IMR-90 (cell line): ENCODE data around the gene INPP5B. TPM values are rescaled to one million over a fixed set of nuclear protein-coding genes. Genes with fewer than 3 reads are reported as not detected.

Source experiments
- ATAC-seq: fragments of 200-7000 bp; cut with Tn5 transposase; 2 replicates; pipeline ENCODE4 v1.9.1; 2020; ENCODE audit warnings: low read depth, mild to moderate bottlenecking, moderate library complexity
- BruUV-seq: library from RNA; stranded (reverse); fragments of 400-500 nt; replicated peaks from 2 replicates; lab custom pipeline; 2021; lab: Mats Ljungman, UMichigan
- CTCF ChIA-PET: fragments of 300-600 bp; formaldehyde crosslinking; extraction: SDS; loops from one replicate; lab custom pipeline; 2021; ENCODE audit warnings: antibody characterized with exemption; lab: Yijun Ruan, JAX
- POLR2A ChIA-PET: fragments of 300-600 bp; sonication (Branson Sonifier 250); formaldehyde crosslinking; loops from one replicate; lab custom pipeline; 2022; ENCODE audit warnings: antibody characterized with exemption; ENCODE audit not compliant: unreplicated experiment; lab: Charles Lee
- DNase-seq: peaks from one replicate; pipeline ENCODE4 v3.0.0; 2013
- H2AFZ ChIP-seq: replicated peaks from 2 replicates; pipeline ENCODE3; 2013; ENCODE audit warnings: low read length, mild to moderate bottlenecking; ENCODE audit not compliant: poor library complexity
- H2AK5ac ChIP-seq: 2 replicates; pipeline ENCODE4 v1.6.1; 2013; ENCODE audit warnings: low read depth, low read length, inconsistent platforms
- H2AK9ac ChIP-seq: replicated peaks from 2 replicates; pipeline ENCODE3; 2013; ENCODE audit warnings: mild to moderate bottlenecking, low read depth, low read length, moderate library complexity; ENCODE audit not compliant: poor library complexity
- H2BK120ac ChIP-seq: 2 replicates; pipeline ENCODE4 v1.6.1; 2013; ENCODE audit warnings: low read depth, low read length, inconsistent platforms
- H2BK15ac ChIP-seq: 3 replicates; pipeline ENCODE4 v1.6.1; 2013; ENCODE audit warnings: low read depth, low read length, inconsistent platforms
- H2BK20ac ChIP-seq: 2 replicates; pipeline ENCODE4 v1.6.1; 2013; ENCODE audit warnings: low read depth, mild to moderate bottlenecking, inconsistent platforms, low read length, moderate library complexity
- H2BK5ac ChIP-seq: 2 replicates; pipeline ENCODE4 v1.6.1; 2013; ENCODE audit warnings: mild to moderate bottlenecking, low read depth, low read length, inconsistent platforms; ENCODE audit not compliant: poor library complexity, severe bottlenecking
- H3K14ac ChIP-seq: replicated peaks from 2 replicates; pipeline ENCODE4 v1.6.1; 2013; ENCODE audit warnings: low read depth, low read length, inconsistent platforms
- H3K18ac ChIP-seq: 2 replicates; pipeline ENCODE4 v1.6.1; 2013; ENCODE audit warnings: low read depth, low read length, control low read depth
- H3K23ac ChIP-seq: 2 replicates; pipeline ENCODE4 v1.6.1; 2013; ENCODE audit warnings: low read depth, low read length, inconsistent platforms
- H3K27ac ChIP-seq: 2 replicates; pipeline ENCODE4 v1.5.1; 2013; ENCODE audit warnings: mild to moderate bottlenecking, control low read depth, low read length; ENCODE audit not compliant: insufficient read depth
- H3K27me3 ChIP-seq: 2 replicates; pipeline ENCODE4 v1.6.1; 2013; ENCODE audit warnings: low read length; ENCODE audit not compliant: control insufficient read depth, insufficient read depth
- H3K36me3 ChIP-seq: 2 replicates; pipeline ENCODE4 v1.6.1; 2013; ENCODE audit warnings: low read length, mixed read lengths; ENCODE audit not compliant: control insufficient read depth, insufficient read depth
- H3K4ac ChIP-seq: 2 replicates; pipeline ENCODE4 v1.6.1; 2013; ENCODE audit warnings: low read depth, low read length, inconsistent platforms
- H3K4me1 ChIP-seq: 2 replicates; pipeline ENCODE4 v1.6.1; 2013; ENCODE audit warnings: low read length, mixed read lengths; ENCODE audit not compliant: control insufficient read depth, insufficient read depth
- H3K4me2 ChIP-seq: 2 replicates; pipeline ENCODE4 v1.6.1; 2013; ENCODE audit warnings: low read depth, mild to moderate bottlenecking, control low read depth, low read length, moderate library complexity
- H3K4me3 ChIP-seq: 2 replicates; pipeline ENCODE4 v1.5.1; 2013; ENCODE audit warnings: low read depth, mild to moderate bottlenecking, control low read depth, low read length, moderate library complexity; ENCODE audit not compliant: insufficient read depth
- H3K56ac ChIP-seq: 2 replicates; pipeline ENCODE4 v1.6.1; 2013; ENCODE audit warnings: low read length, inconsistent platforms; ENCODE audit not compliant: insufficient read depth; ENCODE audit errors: extremely low read depth
- H3K79me1 ChIP-seq, 2 experiments: 2 replicates each; pipeline ENCODE4 v1.6.1; 2013; ENCODE audit warnings: low read length in 2 of 2, inconsistent platforms in 1 of 2, low read depth in 1 of 2
- H3K9ac ChIP-seq: 2 replicates; pipeline ENCODE4 v1.6.1; 2013; ENCODE audit warnings: low read depth, low read length, control low read depth
- H3K9me1 ChIP-seq: 2 replicates; pipeline ENCODE4 v1.6.1; 2013; ENCODE audit warnings: low read length, inconsistent platforms; ENCODE audit not compliant: insufficient read depth
- H3K9me3 ChIP-seq: 2 replicates; pipeline ENCODE4 v1.6.1; 2013; ENCODE audit warnings: low read length; ENCODE audit not compliant: control insufficient read depth, insufficient read depth
- H4K20me1 ChIP-seq: 2 replicates; pipeline ENCODE4 v1.6.1; 2013; ENCODE audit warnings: low read length, inconsistent platforms; ENCODE audit not compliant: insufficient read depth
- H4K5ac ChIP-seq: 2 replicates; pipeline ENCODE4 v1.6.1; 2013; ENCODE audit warnings: mild to moderate bottlenecking, low read depth, low read length, control low read depth
- H4K8ac ChIP-seq, 2 experiments: 2 replicates each; pipeline ENCODE4 v1.6.1; 2013; ENCODE audit warnings: low read depth in 2 of 2, low read length in 2 of 2, control low read depth in 1 of 2, inconsistent platforms in 1 of 2
- H4K91ac ChIP-seq: 2 replicates; pipeline ENCODE4 v1.6.1; 2013; ENCODE audit warnings: low read depth, low read length, inconsistent platforms; ENCODE audit not compliant: insufficient read depth
- BHLHE40 ChIP-seq: fragments of 150-350 bp; IDR thresholded peaks from 2 replicates; pipeline ENCODE4 v1.6.1; 2016; ENCODE audit warnings: mild to moderate bottlenecking, low read depth, low read length
- CEBPB ChIP-seq: IDR thresholded peaks from 2 replicates; pipeline ENCODE4 v1.6.1; 2012; ENCODE audit warnings: low read depth, low read length, improper control_type of control experiment
- CHD1 ChIP-seq: IDR thresholded peaks from 2 replicates; pipeline ENCODE4 v1.6.1; 2012; ENCODE audit warnings: low read depth, low read length, improper control_type of control experiment
- ELK1 ChIP-seq: fragments of 150-350 bp; IDR thresholded peaks from 2 replicates; pipeline ENCODE4 v1.6.1; 2016; ENCODE audit warnings: low read depth, mild to moderate bottlenecking, low read length, moderate library complexity, borderline replicate concordance
- FOS ChIP-seq: fragments of 150-350 bp; IDR thresholded peaks from 2 replicates; pipeline ENCODE4 v1.6.1; 2016; ENCODE audit warnings: low read depth, low read length
- MAFK ChIP-seq: IDR thresholded peaks from 2 replicates; pipeline ENCODE4 v1.6.1; 2012; ENCODE audit warnings: low read depth, low read length, improper control_type of control experiment
- MAZ ChIP-seq: IDR thresholded peaks from 2 replicates; pipeline ENCODE4 v1.6.1; 2012; ENCODE audit warnings: low read depth, mild to moderate bottlenecking, low read length, improper control_type of control experiment, moderate library complexity, borderline replicate concordance
- MXI1 ChIP-seq: IDR thresholded peaks from 2 replicates; pipeline ENCODE4 v1.6.1; 2012; ENCODE audit warnings: low read depth, mild to moderate bottlenecking, low read length, moderate library complexity, borderline replicate concordance
- NFE2L2 ChIP-seq: fragments of 150-350 bp; IDR thresholded peaks from 2 replicates; pipeline ENCODE4 v1.6.1; 2016; ENCODE audit warnings: low read depth, mild to moderate bottlenecking, low read length
- POLR2A ChIP-seq: IDR thresholded peaks from 2 replicates; pipeline ENCODE4 v1.6.1; 2012; ENCODE audit warnings: mild to moderate bottlenecking, low read depth, low read length
- RAD21 ChIP-seq: IDR thresholded peaks from 2 replicates; pipeline ENCODE4 v1.6.1; 2012; ENCODE audit warnings: low read length, improper control_type of control experiment
- RCOR1 ChIP-seq: IDR thresholded peaks from 2 replicates; pipeline ENCODE4 v1.6.1; 2012; ENCODE audit warnings: mild to moderate bottlenecking, low read length, improper control_type of control experiment; ENCODE audit not compliant: insufficient replicate concordance
- RFX5 ChIP-seq: IDR thresholded peaks from 2 replicates; pipeline ENCODE4 v1.8.0; 2012; ENCODE audit warnings: low read depth, mild to moderate bottlenecking, low read length, moderate library complexity
- SMC3 ChIP-seq: fragments of 150-350 bp; IDR thresholded peaks from 2 replicates; pipeline ENCODE4 v1.6.1; 2016; ENCODE audit warnings: low read depth, mild to moderate bottlenecking, antibody characterized with exemption, low read length, moderate library complexity
- WGBS, 2 experiments: methylation state at CpG; one replicate each; pipeline versions ENCODE4 v1.1.5 to v1.1.7; 2013; ENCODE audit warnings: missing lambda C conversion rate in 2 of 2; ENCODE audit not compliant: insufficient read length in 1 of 2; ENCODE audit errors: extremely low coverage in 2 of 2; 5-methylcytosine and 5-hydroxymethylcytosine counted together
- dilution Hi-C: fragments of 300-500 bp; cut with HindIII; formaldehyde crosslinking; loops from one replicate; pipeline ENCODE4 v1.14.3; 2018; ENCODE audit warnings: low sequenced_read_pairs; ENCODE audit not compliant: unreplicated experiment
- in situ Hi-C: fragments of 300-500 bp; cut with MboI; formaldehyde crosslinking; loops from 3 replicates; pipeline ENCODE4 v1.14.3; 2019; ENCODE audit warnings: low sequenced_read_pairs, inconsistent platforms, mixed read lengths
- intact Hi-C: fragments of 100-400 bp; cut with micrococcal nuclease; formaldehyde crosslinking; loops from 2 replicates; pipeline ENCODE4 v1.10.0; 2022
- polyA plus RNA-seq, 3 experiments: library from polyadenylated mRNA; depleted of rRNA; stranded (reverse); fragments of >200 nt; gene quantifications; 2 replicates each; pipeline ENCODE4 v1.2.3, GENCODE V29; 2012; ENCODE audit warnings: low replicate concordance in 1 of 3
- total RNA-seq: library from RNA; depleted of rRNA; stranded (reverse); fragments of >200 nt; gene quantifications from 2 replicates; pipeline ENCODE4 v1.2.3, GENCODE V29; 2012
- TF ChIP-seq, protein P1 (sequence below): conservative IDR thresholded peaks from 2 replicates; pipeline ENCODE4 v1.5.1; 2012; ENCODE audit warnings: mild to moderate bottlenecking, low read depth, low read length, improper control_type of control experiment
- TF ChIP-seq, protein P2 (sequence below): fragments of 150-350 bp; IDR thresholded peaks from 2 replicates; pipeline ENCODE4 v1.6.1; 2017; ENCODE audit warnings: mild to moderate bottlenecking, antibody characterized with exemption, low read length, low read depth

The INPP5B gene
- total and polyA plus RNA-seq, 2 of the 4 experiments (the other 2 are of a cell fraction), result 9.4 to 20.4 TPM

DNA sequence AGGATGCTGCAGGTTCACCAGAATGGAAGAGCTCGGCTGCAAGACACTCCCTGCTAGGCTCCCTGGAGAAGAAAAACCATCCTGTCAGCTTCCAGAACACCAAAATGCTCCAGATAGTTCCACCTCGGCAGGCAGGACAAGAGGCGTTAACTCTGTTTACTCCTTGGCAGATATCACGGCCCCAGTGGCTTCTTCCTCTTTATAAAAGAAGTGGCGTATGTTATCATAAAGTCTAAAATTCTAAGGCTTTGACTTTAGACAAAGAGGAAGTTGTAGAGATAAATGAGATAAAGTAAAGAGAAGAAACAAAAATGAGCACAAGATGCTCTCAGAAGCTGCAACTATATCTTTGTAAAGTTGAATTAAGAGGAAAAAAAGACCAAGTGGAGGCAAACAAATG lies 63.2 kb downstream of the INPP5B start:
- DNase-seq (no peak), ATAC-seq (no peak)
- dilution Hi-C loops, result no loop called here
- no peak overlapping the region for H2BK5ac ChIP-seq
- ChIA-PET POLR2A (no interaction called here), CTCF (no interaction called here)
- H3K9me3 ChIP-seq, result no peaks in the 10 kb centered on the region
- TF ChIP-seq MXI1 (no peak), MAZ (no peak), RAD21 (no peak), ELK1 (no peak), NFE2L2 (no peak), RCOR1 (no peak), RFX5 (no peak), SMC3 (no peak), CHD1 (no peak), MAFK (no peak), POLR2A (no peak), FOS (no peak), BHLHE40 (no peak), CEBPB (no peak)
- TF ChIP-seq, protein P1, sequence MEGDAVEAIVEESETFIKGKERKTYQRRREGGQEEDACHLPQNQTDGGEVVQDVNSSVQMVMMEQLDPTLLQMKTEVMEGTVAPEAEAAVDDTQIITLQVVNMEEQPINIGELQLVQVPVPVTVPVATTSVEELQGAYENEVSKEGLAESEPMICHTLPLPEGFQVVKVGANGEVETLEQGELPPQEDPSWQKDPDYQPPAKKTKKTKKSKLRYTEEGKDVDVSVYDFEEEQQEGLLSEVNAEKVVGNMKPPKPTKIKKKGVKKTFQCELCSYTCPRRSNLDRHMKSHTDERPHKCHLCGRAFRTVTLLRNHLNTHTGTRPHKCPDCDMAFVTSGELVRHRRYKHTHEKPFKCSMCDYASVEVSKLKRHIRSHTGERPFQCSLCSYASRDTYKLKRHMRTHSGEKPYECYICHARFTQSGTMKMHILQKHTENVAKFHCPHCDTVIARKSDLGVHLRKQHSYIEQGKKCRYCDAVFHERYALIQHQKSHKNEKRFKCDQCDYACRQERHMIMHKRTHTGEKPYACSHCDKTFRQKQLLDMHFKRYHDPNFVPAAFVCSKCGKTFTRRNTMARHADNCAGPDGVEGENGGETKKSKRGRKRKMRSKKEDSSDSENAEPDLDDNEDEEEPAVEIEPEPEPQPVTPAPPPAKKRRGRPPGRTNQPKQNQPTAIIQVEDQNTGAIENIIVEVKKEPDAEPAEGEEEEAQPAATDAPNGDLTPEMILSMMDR, result no peak
- TF ChIP-seq, protein P2, sequence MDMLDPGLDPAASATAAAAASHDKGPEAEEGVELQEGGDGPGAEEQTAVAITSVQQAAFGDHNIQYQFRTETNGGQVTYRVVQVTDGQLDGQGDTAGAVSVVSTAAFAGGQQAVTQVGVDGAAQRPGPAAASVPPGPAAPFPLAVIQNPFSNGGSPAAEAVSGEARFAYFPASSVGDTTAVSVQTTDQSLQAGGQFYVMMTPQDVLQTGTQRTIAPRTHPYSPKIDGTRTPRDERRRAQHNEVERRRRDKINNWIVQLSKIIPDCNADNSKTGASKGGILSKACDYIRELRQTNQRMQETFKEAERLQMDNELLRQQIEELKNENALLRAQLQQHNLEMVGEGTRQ, result no peak
- no peaks in the 10 kb centered on the region for H3K9me1 ChIP-seq
- no peak overlapping the region for H4K8ac ChIP-seq
- H2BK15ac ChIP-seq, result no peak overlapping the region
- H3K4me3 ChIP-seq, result no peak overlapping the region
- H3K56ac ChIP-seq, result no peak overlapping the region
- no peak overlapping the region for H4K91ac ChIP-seq
- H3K4me2 ChIP-seq, result no peak overlapping the region
- in situ Hi-C loops, result no loop called here
- H3K23ac ChIP-seq, result no peak overlapping the region
- H4K5ac ChIP-seq, result no peak overlapping the region
- H3K18ac ChIP-seq, result no peak overlapping the region
- peaks cover 57% of the 10 kb centered on the region for H3K36me3 ChIP-seq
- H2AFZ ChIP-seq, result no peak overlapping the region
- intact Hi-C loops, result no loop called here
- H3K14ac ChIP-seq, result no peak overlapping the region
- no peaks in the 10 kb centered on the region for H3K4me1 ChIP-seq
- no TSS peak for BruUV-seq
- no CpG with 5 or more reads among the region's 5 CpGs for whole genome bisulfite sequencing, 2 experiments
- no peak overlapping the region for H3K27ac ChIP-seq
- H2AK5ac ChIP-seq, result no peak overlapping the region
- no peaks in the 10 kb centered on the region for H3K27me3 ChIP-seq
- H2BK20ac ChIP-seq, result no peak overlapping the region
- no peaks in the 10 kb centered on the region for H4K20me1 ChIP-seq
- no peak overlapping the region for H2BK120ac ChIP-seq
- H2AK9ac ChIP-seq, result no peak overlapping the region
- H3K79me1 ChIP-seq, result no peaks in the 10 kb centered on the region
- no peak overlapping the region for H3K4ac ChIP-seq
- H3K9ac ChIP-seq, result no peak overlapping the region
